ENCODE data around the gene SEH1L.
"Not testable (repeated sequence)": the region's sequence is repeated elsewhere in the genome, so short reads cannot be mapped to it uniquely, and the experiment has no call there.

The SEH1L gene

DNA sequence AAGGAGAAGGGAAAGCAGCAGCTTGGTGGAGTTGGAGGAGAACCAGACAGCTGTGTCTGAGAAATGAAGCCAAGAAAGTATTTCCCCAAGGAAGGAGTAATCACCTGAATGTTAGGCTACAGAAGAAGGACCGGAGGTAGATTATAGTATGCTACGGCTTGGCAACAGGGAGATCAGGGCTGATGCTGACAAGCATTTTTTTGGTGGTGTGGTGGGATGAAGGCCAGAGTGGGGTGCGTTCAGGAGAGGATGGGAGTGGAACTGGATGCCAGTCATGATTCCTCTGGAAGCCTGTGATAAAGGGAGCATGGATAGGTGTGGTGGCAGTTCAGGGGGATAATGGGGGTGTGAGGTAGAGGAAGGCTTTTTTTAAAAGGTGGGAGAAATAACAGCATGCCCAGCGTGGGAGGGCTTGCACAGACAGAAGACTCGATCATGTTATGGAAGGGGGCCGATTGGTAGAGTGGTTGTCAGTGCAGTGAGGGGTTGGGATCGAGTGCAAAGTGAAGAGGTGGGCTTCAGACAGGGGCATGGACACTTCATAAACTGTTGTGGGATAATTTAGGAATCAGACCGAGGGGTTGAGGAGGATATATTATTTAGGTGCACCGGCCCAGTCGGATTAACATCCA is 49.0 kb downstream of the SEH1L start:
- no peak for DNase-seq

DNA sequence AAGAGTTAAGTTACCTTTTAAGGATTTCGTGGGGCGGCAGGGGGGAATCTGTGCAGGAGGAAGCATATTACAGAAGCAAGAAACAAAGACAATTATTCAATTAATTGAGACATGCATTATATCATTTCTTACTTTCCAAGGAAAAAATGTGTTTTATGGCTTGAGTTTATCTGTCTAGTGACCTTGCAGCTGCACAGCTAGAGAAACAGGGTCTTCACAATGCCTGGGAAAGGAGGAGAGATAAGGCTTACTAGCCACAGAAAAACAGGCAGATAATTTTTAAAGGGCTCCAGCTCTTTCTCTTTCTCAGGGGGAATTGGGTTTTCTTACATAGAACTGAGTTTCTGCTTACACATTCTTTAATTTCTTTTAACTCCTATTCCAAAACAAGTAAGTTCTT is 49.5 kb downstream of the SEH1L start:
- DNase-seq = not testable (repeated sequence)

DNA sequence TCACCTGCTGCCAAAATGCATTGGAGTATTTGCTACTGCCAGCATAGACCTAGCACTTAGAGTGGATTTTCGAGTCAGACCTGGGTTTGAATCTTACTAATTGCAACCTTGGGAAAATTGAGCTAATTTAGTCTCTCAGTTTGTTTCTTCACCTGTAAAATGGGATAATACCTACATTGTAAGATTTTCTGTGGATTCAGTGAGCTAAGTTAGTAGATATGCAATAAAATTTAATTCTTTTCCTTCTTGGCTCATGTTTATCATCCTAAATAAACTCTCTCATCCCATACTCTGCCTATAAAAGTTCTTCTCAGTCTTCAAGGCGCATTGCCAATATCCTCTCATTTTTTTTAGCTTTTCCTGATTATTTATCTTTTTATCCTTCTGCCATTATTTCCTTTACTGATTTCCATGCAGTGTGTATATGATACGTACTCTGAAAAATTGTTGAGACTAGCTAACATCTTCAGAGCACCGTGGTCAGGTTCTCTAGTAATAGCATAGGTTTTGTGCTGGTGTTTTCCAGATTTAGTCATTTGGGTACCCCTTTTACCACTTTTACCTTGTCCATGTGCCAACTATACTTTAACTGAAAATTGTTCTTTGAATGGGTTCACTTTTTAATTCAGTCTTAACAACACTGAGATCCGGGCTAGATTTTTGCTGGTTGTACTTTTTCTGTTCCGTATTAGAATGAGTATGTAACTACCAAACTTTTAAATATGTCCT is 50.7 kb downstream of the SEH1L start:
- no peak for DNase-seq

DNA sequence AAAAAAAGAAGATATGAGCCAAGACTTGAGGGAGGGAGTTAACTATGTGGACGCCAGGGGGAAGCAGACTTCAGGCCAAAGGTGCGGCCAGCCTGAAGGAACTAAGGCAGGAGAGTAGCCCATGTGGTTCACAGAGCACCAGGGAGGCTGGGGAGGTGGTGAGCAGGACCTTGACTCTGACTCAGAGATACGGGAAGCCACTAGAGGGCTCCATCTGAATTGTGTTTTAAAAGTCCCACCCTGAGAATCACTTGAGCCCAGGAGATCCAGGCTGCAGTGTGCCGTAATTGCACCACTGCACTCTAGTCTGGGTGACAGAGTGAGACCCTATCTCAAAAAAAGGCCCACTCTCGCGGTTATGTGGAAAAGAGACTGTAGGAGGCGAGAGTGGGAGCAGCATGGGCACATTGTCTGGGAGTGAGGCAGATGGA is 55.7 kb downstream of the SEH1L start:
- DNase-seq = peak; percentile 5

DNA sequence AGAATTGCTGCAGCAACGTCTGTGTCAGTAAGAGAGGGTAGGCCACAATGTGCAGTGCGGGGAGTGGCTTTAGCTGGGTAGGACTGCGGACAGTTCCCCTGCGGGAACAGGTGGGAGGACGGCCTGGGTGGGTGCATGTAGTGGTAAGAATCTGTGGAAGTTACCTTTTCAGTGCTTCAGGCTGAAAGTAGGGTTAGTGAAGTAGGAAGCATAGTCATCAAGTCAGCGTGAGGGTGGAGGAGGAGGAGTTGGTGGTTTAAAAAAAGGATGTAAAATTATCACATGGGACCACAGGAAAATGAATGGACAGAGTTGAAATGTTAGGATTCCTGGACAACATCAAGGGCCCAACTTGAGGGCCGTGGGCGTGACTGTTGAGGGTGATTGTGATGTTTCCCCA is 56.6 kb downstream of the SEH1L start:
- DNase-seq = no peak

DNA sequence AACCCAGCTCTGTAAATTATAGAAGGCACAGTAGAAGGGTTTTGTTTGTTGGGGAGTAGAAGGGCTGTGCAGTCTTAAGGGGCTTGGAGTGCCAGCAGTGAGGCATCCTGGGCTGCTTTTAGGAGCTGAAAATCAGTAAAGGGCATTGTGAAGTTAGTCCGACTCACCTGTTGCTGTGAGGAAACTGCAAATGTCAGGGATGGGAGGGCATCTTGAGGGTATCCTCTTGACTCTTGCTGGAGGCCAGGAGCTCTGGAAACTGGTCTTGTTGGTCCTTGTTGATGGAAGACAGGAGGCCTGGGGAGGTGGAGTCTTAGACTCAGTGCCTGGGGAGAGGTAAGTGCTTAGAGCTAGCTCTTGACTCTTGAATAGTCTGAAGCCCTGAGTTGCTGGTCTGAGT is 57.5 kb downstream of the SEH1L start:
- no peak for DNase-seq

DNA sequence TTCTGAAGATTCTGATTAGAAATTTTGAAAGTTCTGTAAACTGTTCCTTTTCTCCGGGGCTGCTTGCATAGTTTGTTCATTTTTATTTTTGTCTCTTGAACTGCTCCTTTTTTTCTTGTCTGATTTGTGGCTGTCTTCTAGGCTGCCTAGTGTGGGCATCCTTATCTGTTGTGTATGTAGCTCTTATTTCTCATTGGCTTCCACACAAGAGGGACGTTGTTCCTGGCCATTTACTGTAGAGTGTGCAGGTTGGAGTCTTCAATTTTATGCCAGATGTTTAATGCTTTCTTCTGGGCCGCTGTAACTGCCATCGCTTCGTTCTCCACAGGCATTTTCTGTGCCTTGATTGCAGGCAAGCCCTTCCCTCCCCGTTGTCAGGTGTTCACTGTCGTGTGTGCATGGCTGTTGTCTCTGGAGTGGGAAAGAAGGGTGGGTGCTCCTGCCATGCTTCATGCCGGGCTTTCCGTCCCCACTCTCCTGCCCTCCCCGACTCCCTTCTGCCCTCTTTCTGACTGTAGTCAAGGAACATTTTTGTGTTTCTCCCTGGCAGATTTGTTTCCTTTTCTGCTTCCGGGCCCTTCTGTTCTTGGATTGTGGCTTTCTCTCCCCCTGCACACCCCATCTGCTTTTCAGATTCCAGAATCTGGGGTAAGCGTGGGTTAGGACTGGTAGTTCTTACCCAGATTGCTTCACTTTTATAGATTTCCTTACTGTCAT is 58.9 kb downstream of the SEH1L start:
- DNase-seq = no peak

DNA sequence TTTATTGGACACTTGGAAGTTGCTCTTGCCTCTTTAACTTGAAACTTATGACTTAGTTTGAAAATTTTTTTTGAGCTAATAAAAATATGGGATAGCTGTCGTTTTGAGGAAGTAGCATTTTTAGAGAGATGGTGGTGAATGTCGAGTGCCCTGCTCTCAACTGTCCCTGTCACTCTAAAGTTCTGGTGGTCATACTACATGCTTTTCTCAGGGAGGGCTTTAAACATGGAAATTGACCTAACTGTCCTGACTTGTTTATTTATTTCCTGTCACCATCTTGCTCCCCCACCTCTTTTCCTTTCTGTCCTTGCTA is 59.4 kb downstream of the SEH1L start:
- DNase-seq = no peak

DNA sequence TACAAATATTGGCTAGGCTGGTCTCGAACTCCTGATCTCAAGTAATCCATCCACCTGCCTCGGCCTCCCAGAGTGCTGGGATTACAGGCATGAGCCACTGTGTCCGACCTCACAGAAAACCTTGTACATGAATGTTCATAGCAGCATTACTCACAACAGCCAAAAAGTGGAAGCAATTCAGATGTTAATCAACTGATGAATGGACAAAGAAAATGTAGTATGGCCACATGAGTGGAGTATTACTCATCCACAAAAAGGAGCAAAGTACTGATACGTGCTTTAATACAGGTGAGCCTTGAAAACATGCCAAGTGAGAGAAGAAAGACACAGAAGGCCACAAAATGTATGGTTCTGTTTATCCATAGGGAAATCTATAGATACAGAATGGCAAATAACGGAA is 63.9 kb downstream of the SEH1L start:
- DNase-seq = no peak

DNA sequence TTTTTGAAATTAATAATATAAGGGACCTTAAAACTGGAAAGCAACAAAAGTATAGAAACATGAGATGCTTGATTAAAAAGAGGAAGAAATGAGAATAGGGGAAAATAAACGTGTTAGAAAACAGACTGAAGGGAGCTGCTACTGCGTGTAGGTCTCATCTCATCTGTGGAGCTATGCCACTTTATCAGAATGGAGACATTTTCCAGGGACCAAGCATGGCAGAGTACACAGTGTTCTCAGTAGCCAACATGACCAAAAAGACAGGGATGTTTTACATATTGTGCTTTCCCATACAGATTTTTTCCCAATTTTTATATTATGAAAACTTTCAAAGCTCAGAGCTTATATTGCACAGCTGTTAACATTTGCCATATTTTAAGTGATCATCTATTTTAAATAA is 66.4 kb downstream of the SEH1L start:
- DNase-seq = no peak

DNA sequence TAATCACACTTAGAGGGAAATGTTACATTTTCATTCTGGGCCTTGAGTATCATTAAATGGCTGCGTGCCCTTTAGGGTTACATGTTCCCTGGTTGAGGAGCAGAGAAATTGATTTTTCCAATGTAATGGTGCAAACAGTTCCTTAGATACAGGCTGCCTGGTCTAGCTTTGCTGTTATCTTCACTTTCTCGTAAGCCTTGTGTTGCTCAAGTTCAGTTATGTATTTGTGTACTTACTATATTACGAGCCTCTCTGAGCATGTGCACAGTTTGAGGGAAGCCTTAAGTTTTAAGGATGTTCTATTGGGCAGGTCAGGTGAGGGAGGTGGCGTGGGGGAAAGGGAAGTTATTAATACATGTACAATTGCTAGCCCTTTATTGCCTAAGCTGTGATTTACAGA is 67.0 kb downstream of the SEH1L start:
- DNase-seq = no peak

DNA sequence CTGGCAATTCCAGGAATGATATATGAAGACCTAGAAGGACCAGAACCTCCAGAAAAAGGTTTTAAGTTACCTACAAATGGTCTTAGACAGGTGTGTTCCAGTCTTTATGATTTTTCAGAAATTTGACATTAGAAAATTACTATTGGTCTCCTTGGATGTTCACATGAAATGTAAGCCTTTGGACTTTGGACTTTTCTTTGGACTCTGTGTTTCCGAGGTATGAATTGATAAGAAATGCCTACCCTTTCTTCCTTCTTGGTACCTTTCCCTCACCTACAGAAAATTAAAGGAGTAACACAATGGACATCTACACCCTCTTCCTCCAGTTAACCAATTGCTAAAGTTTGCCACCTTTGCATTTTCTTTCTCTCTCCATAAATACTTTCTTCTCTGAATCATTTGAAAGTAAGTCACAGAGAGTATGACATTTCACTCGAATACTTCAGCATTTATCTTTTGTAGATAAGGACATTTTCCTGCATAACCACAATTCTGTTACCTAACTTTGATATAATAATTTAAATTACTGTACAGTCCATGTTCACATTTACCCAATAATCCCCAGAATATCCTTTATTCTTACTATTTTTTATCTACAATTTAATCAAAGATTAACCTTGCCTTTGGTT is 69.5 kb downstream of the SEH1L start:
- DNase-seq = no peak

DNA sequence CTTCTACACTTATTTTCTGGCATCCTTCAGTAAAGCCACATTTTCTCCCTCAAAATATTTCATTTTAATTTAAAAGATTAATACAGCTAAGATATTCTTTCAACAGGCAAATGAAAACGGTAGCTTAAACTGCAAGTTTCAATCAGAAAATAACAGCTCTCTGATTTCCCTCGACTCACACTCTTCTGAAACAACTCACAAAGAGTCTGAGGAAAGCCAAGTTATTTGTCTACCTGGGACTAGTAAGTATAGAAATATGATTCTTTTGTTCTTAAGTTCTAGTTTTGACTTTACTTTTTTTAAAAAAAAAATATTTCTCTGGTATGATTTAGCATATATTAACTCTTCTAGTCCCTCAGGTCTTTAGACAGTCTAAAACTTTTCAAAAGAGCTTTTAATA is 70.6 kb downstream of the SEH1L start:
- no peak for DNase-seq

DNA sequence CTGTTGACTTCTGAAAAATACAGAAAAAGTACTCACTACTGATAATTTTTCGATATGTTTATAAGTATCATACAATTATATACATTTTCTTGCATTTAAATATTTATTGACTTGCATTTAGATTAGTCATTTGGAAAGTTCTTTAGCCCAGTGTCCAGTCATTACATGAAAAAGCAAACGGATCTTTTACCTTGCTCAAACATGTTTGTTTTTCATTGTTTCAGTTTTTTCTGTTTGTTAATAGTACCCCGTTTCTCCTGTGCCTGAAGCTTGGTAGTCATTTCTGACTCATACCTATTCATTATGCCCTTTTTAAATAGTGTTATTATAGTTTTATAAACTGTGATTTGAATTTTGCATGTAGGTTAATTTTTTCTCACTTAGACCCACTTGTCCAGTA is 71.5 kb downstream of the SEH1L start:
- DNase-seq = no peak

DNA sequence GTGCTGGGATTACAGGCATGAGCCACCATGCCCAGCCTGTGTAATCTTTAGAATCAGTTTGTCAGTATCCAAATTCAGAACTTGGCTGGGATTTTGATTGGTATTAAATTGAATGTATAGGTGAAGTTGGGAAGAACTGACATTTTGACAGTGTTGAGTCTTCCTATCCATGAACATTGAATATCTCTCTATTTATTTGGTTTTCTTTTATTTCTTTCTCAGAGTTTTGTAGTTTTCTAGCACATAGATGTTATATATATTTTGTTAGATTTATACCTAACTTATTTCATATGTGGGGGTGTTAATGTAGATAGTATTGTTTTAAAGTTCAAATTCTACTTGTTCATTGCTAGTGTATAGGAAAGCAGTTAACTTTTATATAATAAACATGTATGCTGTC is 74.8 kb downstream of the SEH1L start:
- DNase-seq = no peak

DNA sequence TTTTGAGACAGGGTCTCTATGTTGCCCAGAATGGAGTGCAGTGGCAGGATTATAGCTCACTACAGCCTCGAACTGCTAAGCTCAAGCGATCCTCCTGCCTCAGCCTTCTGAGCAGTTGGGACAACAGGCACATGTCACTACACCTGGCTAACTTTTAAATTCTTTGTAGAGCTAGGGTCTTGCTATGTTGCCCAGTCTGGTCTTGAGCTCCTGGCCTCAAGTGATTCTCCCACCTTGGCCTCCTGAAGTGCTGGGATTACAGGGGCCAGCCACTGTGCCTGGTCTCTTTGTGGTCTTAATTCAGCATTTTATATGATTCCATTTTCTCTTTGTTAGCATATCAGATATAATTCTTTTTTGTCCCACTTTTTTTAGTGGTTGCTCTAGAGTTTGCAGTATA is 77.4 kb downstream of the SEH1L start:
- DNase-seq = no peak

DNA sequence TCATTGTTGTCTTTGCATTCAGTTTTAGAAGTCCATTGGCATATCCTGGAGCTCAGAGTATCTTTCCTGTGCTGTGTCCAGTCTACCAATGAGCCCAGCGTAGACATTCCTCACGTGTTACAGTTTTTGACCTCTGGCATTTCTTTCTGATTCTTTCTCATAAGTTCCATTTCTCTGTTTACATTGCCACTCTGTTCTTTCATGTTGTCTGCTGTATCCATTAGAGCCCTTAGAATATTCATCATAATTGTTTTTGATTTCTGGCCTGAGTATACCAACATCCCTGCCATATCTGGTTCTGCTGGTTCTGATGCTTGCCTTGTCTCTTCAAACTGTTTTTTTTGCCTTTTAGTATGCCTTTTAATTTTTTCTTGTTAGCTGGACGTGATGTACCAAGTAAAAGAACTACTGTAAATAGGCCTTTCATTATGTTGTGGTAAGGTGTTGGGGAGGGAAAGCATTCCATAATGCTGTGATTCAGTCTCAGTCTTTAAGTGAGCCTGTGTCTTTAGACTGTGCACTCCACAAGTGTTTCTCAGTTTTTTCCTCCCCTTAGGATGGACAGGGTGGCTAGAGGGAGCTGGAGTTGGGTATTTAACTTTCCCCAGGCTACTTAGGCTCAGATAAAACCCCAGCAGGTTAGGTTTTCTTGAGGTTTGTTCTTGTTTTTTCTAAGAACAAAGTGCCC is 78.9 kb downstream of the SEH1L start:
- DNase-seq = no peak

DNA sequence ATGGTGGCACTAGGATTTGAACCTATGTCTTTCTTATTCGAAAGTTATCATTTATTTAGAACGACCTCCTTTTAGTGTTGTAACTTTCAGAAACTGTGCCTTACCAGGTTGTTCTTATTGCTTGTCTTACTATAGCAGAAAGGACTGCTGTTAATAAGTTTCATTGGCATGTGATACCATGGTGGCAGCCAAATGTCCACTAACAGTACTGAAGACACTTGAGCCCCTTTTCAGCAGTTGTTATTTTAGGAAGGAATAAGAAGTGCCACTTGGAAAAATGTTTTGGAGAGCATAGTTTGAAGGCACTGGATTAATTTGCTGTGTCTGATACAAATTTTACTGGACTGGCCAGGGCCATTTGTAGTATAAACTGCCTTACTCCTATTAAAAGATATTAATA is 81.1 kb downstream of the SEH1L start:
- DNase-seq = no peak

DNA sequence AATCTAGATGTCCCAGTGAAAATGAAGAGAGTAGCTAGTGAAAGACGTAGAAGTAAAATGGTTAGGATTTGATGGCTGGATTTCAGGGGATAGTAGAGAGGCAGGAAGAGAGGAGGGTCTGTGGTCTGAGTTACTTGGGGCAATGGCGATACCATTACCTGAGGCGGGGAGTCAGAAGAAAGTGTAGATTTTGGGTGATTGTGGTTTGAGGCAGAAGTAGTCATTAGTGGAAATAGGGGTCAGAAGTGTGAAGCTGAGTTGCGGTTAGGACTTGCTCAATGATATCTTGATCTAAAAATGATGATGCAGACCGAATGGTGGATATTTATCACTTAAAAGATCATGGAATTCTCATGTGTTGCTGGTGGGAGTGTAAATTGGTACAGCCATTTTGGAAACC is 84.4 kb downstream of the SEH1L start:
- no peak for DNase-seq

DNA sequence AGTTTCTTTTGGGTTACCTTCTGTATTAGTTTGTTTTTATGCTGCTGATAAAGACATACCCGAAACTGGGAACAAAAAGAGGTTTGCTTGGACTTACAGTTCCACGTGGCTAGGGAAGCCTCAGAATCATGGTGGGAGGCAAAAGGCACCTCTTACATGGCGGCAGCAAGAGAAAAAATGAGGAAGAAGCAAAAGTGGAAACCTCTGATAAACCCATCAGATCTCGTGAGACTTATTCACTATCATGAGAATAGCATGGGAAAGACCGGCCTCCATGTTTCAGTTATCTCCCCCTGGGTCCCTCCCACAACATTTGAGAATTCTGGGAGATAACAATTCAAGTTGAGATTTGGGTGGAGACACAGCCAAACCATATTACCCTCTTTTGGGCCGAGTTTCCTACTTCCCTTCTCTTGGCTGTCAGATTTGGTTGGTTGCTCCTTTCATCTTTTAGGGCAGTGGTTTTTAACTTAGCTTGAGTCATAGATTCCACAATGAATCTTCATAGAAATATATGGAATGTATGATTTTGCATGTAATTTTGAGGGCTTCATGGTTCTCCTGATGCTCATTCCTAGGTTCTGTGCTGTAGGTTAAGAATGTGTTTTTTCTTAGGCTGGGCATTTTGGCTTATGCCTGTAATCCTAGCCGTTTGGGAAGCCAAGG is 87.6 kb downstream of the SEH1L start:
- no peak for DNase-seq

DNA sequence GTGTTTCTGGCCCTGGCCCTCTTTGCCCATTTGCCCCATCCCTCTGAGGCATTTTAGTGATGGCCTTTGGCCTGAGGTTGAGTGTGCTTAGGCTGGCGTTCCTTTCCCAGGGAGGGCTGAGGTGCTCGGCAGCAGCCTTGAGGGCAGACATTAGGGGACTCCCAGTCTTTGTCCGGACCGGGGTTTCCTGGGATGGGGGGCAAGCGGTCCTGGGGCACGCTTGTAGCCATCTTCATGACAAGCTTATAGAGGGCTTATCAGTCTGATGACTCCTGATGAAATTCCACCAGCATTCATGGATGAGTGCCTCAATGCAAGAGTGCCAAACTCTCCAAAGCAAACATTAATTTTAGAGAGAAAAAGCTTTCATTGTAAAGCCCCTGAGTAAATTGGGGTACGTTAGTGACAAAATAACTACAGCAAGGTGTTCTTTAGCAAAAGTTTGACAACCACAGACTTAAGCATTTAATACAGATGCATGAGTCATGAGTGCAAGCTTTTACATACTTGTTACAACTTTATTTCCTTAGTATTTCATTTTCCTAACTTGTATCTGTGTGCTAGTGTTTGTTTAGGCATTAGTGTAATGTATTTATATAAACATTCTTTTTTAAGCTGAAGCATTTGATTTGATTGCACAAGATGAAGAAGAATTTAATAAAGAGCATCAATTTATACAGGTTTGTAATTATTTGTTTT is 89.0 kb downstream of the SEH1L start:
- no peak for DNase-seq
